ENCODE data around the gene CEMIP2.

GRCh38 chr9:71758785-71759184 is 9.5 kb downstream of the CEMIP2 start:
- TF ChIP-seq POLR2AphosphoS5 (IDR thresholded peaks at IDR 0.05; ENCODE audit: borderline replicate concordance, low read depth, low read length) (no peak), EZH2 (IDR thresholded peaks at IDR 0.05) (no peak), FOXP2 (optimal IDR thresholded peaks at IDR 0.05; ENCODE audit: control extremely low read depth, extremely low read length, insufficient read depth) (no peak)
